NCI-H1436 (cell line): ENCODE measurements around the gene UAP1L1.

ENCODE experiments used
- DNase-seq: peaks from one replicate; lab custom pipeline; 2025; lab: John Stamatoyannopoulos, UW

UAP1L1 gene

GRCh38 chr9:137075275-137075775 is 2.0 kb upstream of the UAP1L1 start:
- DNase-seq = no peak

DNA sequence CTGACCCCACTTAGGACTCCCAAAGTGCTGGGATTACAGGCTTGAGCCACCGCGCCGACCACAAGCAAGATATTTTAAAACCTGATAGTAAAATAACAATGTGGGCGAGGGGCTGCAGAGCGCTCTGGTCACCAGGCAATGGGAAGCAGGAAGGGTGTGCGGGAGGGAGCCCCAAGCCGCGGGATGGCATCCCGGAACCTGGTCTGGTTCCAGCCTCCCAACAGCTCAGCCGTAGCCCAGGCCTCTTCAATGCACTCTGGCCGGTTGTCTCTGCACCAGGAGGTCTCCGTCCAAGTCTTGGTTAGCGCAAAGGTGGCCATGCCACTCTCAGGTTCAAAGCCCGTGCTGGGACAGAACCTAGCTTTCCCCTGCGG is 694 bp upstream of the UAP1L1 start:
- no peak for DNase-seq

DNA sequence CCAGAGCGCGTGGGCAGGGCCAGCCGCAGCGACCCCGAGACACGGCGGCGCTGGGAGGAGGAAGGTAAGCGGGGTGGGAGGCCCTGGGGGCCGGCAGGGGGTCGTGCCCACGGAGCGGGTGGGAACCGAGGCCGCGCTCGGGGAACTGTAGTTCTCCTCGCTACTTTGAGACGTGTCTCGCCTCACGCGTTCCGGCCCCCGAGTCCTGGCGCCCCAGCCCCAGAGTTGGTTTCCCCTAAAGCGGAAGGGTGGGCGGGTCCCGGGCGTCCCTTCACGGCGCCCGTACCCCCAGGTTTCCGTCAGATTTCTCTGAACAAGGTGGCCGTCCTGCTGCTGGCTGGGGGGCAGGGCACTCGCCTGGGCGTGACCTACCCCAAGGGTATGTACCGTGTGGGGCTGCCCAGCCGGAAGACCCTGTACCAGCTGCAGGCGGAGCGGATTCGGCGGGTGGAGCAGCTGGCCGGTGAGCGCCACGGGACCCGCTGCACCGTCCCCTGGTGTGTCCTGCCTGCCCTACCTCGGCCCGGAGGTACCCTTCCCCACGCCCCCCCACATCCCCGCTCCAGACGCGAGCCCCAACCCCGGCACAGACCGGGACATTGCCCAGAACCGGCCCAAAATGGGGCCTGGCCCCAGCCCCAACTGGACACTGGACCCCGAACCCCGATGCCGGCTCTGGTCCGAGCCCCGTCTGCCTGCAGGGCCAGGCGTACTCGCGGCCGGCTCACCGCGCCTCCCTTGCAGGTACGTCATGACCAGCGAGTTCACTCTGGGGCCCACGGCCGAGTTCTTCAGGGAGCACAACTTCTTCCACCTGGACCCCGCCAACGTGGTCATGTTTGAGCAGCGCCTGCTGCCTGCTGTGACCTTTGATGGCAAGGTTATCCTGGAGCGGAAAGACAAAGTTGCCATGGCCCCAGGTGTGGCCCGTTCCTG is 709 bp downstream of the UAP1L1 start:
- no peak for DNase-seq

GRCh38 chr9:137078701-137079400 is 1.5 kb downstream of the UAP1L1 start:
- DNase-seq = no peak

GRCh38 chr9:137079401-137079787 is 2.1 kb downstream of the UAP1L1 start:
- DNase-seq = no peak

DNA sequence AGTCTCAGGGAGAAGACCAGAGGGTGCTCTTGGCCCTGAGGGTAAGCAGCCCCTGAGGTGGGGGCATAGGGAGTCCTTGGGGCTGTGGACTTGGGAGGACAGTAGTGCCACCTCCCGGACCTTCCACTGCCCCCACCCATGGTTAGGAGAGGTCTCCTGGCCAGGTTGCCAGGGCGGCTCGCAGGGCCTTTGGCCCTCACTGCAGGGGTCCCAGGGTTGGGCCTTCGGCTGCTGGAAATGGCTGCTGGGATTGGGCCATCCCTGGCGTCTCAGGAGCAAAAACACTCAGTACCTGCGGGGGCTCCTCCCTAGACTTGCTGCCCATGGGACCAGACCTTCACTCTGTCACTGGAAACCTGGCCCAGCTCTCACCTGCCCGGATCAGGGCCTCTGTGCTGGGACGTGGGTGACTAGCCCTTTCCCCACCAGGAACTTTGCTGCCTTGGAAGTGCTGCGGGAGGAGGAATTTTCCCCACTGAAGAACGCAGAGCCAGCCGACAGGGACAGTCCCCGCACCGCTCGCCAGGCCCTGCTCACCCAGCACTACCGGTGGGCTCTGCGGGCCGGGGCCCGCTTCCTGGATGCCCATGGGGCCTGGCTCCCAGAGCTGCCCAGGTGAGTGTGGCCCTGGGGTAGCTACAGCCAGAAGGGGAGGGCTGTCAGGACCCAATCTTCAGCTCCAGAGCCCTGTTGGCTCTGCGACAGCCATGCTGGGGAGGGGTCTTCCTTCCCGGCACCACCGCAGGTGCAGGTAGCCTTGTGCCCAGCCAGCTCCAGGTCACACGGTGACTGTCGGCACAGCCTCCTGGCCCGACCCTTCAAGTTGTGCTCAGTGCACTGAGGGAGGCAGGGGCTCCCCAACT is 3.2 kb downstream of the UAP1L1 start:
- no peak for DNase-seq

- DNase-seq = no peak
These were observed 5.1 kb downstream of the UAP1L1 start for GRCh38 chr9:137082222-137082924.

- no peak for DNase-seq
These were observed 5.6 kb downstream of the UAP1L1 start for GRCh38 chr9:137082925-137083290.

DNA sequence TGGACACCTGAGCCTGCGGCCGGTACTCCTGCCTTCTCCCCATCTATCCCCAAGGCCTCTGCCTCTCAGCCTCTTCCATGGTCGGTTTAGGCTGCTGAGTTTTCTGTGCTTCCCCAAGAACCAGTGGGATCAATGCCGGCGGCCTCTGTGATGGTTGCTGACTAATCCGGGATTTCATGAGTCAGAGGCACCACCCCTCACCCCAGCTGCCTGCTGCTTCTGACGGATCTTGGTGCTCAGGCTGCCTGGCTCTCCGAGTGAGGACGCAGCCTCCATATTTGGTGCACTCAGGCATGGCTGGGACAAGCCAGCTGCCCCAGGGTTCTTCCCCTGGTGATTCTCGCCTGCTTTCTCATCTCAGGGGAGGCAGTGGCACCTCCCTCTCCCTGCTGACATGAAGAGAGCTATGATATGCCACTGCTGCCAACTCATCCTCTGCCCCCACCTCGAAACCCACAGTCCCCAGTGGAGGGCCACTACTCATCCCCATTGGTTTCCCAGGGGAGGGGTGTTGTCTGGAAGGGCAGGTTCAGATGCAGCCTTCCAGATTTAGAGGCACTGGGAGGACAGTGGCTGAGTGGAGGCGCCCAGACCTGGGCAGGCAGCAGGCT is 6.2 kb downstream of the UAP1L1 start:
- DNase-seq = no peak

- DNase-seq = no peak
These were observed 7.2 kb downstream of the UAP1L1 start for GRCh38 chr9:137084526-137084925.

- no peak for DNase-seq
These were observed 8.7 kb downstream of the UAP1L1 start for GRCh38 chr9:137085920-137086530.

DNA sequence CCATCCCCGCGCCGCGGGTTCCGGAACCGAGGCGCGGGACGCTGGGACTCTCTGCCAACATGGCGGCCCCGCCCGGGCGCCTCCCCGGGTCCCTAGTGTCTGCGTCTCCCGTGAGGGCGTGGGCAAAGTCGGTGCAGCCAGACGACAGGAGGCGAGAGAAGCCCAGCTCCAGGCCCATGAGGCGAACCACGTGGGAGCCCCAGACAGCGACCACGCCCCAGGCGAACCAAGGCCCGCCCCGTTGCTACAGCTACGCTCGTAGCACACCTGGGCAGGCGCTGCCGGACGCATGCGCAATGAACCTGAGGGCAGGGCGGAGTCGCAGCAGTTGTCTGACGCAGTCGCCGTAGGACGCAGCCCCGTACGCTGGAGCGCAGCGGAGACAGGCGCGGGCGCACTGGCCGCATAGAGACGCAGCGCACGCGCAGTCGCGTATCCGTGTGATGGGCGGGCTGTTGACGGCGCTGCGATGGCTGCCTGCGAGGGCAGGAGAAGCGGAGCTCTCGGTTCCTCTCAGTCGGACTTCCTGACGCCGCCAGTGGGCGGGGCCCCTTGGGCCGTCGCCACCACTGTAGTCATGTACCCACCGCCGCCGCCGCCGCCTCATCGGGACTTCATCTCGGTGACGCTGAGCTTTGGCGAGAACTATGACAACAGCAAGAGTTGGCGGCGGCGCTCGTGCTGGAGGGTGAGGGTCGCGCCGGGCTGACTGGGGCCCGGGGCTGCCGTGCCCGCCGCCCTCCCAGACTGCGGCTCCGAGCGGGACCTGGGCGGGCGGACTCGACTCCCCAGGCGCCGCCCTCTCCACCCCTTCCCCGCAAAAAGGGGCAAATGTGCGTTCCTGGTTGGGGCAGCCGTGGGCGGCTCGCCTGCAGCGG is 9.5 kb downstream of the UAP1L1 start, which contains the start of gene MAN1B1:
Gene MAN1B1 (plus strand): TSS at position 455 of the 878 bp plus-strand sequence. CDS start 15 bp downstream, at position 470.
- peak; percentile 99 for DNase-seq

GRCh38 chr9:137087409-137087925 is 10.2 kb downstream of the UAP1L1 start:
- no peak for DNase-seq

DNA sequence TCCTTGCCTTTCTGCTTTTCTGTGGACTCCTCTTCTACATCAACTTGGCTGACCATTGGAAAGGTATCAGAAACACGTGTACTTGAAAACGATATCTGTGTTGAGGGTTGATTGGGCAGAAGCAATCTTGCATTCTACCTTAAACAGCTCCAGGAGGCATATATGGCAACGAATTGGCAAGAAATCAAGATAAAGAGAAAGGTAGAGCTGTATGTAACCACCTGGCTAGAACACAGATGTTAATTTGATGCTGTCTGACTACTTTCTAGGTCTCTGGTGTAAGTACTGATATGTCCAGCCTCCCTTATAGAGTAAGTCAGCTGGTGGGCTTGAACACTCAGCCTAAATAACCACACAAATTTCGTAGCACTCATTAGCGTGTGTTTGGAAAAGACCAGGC is 10.8 kb downstream of the UAP1L1 start:
- DNase-seq = no peak

- no peak for DNase-seq
These were observed 12.1 kb downstream of the UAP1L1 start for GRCh38 chr9:137089232-137089947.

GRCh38 chr9:137095664-137096517 is 18.6 kb downstream of the UAP1L1 start:
- DNase-seq = no peak

DNA sequence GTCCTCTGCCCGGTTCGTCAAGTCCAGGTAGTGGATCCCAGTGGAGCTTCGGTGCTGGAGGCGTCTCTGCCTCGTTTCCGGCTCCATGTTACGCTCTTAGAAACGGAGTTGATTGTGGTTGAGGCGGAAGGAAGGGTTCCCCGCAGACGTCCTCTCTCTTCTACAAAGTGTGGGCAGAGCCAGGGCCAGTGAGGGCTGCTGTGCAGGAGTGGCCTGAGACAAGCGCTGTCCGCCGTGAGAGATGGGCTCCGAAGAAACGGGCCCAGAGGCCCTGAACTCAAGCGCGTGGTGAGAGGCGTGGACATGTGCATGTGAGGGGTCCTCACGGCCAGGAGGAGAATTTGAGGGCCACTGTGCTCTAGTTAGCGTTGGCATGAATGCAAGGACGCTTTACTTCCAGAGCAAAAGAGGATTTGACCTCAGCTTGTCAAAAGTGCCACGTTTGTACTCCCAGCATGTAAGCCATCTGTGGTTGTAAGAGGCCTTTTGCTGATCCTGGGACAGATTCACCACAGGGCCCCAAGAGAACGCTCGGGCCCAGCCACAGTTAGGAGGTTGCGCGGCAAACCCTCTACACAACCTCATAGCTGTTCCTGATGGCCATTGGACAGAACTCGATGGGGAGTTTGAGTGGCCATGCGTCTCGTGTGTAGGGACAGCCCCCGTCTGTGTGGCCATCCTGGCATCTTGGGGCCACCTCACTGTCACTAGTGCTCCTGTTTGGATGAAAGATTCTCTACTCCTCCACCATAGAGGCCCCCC is 19.6 kb downstream of the UAP1L1 start:
- DNase-seq = no peak
